M059J (cell line): Measurements from ENCODE around the gene TSPOAP1. TPM values are rescaled to one million over a fixed set of nuclear protein-coding genes. Genes with fewer than 3 reads are reported as not detected.

Experiments
- DNase-seq: peaks from one replicate; pipeline ENCODE4 v3.0.0-alpha.2; 2012; ENCODE audit warnings: low read depth
- total RNA-seq: library from RNA; depleted of rRNA; stranded (reverse); fragments of >200 nt; shearing (Covaris generic); gene quantifications from 2 replicates; pipeline ENCODE4 v1.2.3, GENCODE V29; 2014

The TSPOAP1 gene
- total RNA-seq, 1 experiment from 2014 or later = 0.47 TPM

DNA sequence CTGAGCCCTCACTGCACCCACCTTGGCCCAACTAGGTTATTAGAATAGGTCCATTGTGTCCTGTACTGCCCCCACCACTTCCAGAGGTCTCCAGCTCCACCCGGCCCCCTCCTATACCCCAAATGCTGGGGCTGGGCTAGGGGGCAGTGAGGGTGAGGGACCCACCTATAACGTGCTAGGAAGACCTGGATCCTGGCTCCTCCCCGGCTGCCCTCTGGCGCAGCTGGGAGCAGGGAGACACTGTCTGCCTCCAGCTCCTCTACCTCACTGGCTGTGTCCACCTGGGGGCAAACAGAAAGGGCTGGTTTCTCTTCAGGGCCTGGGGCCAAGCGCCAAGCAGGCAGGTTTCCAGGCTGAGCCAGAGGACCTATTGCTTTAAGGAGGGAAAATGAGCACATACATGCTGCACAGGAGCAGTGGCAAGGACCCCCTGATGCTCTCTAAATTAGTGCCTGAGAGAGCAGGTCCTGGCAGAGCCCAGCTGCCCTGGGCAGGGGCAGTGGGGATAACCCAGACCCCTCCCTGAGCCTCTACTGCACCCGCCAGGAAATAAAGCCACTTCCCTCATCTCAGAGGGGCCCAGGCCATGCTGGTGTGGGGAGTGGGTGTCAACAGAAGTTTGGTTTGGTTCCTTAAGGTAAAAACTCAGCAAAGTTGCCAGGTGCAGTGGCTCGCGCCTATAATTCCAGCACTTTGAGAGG lies 12.2 kb downstream of the TSPOAP1 start:
- no peak for DNase-seq

DNA sequence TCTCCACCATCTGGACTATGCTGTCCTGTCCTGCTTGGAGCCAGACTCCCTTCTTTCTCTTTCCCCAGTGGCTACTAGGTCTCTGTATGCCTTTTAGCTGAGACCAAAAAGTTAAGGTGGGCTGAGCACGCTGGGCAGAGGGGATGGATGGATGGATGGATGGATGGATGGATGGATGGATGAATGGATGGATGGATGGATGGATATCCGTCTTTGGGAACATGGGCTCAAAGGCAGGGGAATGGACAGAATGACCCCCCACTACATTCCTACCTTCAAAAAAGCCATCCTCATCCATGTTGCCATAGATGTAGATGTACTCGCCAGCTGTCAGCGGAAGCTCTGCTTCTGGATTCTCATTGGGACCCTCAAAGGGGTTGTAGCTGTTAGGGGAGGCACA lies 12.8 kb downstream of the TSPOAP1 start:
- no peak for DNase-seq

DNA sequence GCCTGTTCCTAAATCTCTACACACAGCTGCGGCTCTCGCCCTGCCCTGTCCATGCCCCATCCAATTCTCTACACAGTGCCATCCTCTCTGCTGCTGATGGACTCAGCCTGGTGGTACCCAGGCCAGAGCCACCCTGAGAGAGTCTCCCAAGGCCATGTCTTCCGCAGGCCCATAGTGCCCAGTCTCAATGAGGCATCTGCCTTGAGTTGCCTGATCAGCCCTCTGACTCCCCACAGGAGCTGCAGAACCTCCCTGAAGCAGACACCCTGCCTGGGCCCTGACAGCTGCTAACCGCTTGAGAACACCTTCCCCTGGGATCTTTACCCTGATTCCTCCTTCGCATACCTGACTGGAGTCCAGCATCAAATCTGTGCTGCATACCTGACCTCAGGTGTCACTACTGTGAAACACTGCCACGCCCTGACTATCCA lies 13.3 kb downstream of the TSPOAP1 start:
- DNase-seq = no peak

DNA sequence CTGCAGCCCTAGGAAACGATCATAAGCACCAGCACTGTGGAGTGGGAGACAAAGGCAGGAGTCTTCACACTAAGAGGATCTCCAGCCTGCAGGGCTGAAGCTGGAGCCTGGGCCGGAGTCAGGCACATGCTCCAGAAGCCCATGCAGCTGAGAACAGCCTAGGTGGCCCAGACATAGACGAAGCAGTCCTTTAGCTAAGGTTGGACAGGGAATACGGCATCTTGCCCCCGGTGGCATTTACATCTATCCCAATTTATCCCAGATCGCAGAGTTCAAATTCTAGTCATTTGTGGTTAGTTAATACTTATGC lies 13.9 kb downstream of the TSPOAP1 start:
- DNase-seq = no peak

DNA sequence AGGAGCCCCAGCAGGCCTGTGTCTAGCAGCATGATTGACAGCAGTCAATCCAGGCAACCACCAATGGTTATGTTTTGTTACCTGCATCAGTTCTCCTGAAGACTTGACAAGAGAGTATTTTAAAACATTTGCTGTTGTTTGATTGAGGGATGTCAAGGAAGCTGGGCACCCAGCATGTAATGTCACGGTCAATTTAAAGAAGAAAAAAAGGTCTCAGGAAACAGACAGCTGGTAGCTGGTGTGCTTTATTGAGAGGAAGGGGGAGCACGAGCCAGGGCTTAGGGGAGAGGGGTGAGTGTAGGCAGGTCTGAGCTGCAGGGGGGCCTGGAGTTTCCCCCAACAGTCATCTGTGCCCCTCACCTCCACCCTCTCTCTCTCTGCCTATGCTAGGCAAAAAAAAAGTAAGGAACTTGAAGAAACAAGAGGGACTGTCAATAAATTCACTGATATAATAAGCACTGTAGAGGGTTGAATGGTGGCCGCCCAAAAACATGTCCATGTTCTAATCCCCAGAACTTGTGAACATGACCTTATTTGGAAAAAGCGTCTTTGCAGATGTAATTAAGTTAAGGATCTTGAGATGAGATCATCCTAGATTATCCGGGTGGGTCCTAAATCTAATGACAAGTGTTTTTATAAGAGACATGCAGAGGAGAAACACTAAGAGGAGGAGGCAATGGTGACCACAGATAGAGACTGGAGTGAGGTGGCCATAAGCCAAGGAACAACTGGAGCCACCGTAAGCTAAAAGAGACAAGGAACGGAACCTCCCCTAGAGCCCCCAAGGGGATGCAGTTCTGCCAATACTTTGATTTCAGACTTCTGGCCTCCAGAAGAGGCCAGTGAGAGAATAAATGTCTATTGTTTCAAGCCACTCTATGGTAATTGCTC lies 14.5 kb downstream of the TSPOAP1 start:
- DNase-seq = no peak

DNA sequence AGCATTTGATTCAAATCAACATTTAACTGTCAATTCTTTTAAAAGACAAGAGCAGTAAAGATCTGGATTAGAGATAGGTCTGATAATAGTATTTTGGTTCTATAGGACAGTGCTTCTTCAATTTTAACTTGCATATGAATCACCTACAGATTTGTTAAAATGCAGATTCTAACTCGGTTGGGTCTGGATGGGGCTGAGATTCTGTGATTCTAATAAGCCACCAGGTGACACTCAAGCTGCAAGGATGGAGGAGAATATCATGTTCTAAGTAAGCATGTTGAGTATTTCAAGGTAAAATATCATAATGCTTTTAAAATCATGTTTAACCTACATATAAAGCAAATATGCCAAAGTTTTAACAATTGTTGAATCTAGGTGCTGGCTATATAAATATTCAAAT lies 15.8 kb downstream of the TSPOAP1 start:
- DNase-seq = no peak

DNA sequence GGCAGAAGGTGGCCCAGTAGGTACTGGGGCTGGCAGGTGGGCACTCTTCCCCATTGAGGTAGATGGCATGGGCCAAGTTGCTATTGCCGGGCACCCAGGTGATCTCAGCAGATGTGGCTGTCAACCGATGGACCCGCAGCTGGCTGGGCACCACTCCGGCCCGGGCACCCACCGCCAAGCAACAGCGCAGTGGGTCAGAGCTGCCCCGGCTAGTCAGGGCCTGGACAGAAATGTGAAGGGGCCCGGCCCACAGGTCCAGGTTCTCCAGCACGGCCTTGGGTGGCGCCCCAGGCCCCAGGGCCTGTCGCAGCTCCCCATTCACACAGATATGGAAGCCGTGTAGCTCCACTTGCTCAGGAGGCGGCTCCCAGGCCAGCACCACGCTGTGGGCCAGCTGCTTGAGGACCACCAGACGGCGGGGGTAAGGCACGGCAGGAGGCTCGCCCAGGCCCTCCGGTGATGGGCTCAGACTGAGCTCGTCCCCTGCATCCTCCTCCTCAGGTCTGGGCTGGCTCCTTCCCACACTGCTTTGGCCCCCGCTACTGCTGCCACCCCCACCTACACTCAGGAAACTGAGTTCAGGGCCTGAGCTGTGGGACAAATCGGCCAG lies 16.5 kb downstream of the TSPOAP1 start:
- DNase-seq = no peak

DNA sequence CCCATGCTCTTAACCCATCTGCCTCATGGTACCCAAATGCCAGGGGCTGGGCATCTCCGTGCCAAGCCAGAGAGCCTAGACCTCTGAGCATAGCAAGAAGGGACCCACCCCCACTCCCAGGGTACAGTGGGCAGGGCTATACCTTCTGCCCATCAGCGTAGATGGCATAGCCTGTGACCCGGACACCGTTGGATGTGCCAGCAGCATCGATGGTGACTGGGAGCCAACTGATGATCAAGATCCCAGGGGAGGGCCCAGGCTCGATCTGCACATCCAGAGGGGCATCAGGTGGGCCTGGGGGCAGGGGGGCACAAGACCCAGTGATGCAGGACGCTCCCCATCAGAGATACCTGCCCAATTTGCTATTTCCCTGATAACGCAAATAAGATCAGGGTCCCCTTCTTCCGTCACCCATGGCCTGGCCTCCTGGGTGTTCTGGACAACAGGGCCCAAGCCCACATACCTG lies 17.1 kb downstream of the TSPOAP1 start:
- DNase-seq = no peak

DNA sequence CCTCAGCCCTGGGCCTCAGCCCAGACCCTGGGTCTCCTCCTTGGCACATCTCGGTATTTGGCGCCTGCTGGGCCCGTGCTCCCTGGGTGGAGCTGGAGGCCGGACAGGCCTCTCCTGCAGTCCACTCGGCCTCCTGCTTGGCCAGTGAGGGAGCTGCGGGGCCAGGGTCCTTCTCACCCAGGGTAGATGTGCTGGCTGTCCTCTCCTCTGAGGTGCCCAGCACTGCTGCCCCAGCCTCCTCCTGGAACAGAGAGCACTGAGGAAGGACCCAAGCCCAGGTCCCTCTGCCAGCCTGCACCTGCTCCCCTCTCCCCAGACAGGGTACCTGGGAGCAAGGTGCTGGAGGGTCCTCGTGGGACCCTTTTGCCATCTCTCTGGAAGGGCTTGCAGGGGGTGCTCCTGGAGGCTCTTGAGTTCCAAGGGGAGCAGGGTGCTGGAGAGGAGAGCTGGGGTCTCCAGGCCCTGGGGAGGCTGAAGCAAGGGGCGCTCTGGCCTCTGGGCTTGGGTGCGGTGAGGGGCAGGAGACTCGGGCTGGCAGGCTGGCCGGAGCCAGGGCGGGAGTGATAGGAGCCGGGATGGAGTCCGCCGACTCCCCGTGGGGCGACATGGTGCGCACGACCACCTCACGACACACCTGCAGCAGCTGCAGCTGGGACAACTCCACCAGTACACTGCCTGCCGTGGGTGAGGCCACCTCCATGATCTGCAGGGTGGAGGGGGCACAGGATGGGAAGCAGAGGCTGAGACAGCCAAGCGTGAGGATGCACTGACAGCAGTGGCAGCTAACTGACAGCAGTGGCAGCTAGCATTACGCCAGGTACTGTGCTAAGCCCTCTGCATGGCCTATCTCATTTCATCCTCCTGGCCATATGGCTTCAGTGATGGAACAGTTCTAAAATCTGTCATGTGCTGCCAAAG lies 17.8 kb downstream of the TSPOAP1 start:
- no peak for DNase-seq

DNA sequence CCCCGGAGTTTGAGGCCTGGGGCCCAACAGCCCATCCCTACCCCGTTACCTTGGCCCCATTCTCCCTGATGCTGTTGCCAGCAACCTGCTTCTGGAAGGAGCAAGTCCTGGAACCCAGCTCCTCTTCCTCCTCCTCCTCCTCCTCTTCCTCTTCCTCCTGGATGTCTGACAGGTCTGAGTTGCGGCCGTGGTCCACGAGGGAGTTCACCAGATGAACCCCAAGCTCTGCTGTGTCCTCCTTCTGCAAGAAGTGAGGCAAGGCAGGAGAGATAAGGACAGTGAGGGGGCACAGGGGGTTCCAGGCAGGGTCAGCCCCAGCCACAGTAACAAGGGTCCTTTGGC lies 18.7 kb downstream of the TSPOAP1 start:
- DNase-seq = no peak

DNA sequence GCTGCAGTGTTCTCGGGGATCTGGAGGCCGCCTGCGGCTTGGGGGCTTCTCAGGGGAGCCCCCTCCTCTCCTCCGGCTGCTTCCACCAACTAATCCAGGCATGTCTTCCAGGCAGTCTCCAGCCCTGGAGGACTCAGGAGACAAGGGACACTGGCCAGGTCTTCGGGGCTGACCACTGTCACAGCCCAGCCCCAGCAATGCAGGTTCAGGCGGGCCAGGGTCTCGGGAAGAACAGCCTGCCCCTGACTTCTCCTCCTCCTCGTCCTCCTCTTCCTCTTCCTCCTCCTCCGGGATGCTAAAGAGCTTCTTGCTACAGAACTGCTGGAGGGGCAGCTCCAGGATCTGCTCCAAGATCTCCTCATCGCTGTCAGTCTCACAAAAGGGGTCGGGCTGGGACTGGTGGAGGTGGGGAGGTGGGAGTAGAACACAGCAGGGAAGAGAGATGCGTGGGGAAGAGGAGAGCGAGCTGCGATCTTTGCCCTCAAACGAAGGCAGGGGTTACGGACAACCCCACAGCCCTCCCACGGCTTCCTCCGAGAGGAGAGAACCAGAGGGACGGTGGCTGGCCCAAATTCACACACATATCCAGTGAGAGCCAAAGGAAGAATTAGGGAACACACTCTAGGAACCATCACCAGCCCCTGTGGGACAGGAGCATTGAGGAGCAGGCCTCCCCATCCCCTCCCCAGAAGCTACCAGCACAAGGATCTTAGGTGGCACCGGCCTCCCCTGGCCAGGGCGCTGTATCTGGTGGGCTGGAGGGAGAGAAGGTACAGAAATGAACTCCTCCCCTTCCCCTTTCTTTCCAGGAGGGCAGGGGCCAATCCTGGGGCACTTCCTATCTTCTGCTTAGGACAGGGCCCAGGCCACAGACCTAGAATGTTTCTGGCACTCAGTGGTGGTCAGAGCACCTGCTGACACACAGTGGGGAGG lies 19.3 kb downstream of the TSPOAP1 start:
- DNase-seq = no peak

DNA sequence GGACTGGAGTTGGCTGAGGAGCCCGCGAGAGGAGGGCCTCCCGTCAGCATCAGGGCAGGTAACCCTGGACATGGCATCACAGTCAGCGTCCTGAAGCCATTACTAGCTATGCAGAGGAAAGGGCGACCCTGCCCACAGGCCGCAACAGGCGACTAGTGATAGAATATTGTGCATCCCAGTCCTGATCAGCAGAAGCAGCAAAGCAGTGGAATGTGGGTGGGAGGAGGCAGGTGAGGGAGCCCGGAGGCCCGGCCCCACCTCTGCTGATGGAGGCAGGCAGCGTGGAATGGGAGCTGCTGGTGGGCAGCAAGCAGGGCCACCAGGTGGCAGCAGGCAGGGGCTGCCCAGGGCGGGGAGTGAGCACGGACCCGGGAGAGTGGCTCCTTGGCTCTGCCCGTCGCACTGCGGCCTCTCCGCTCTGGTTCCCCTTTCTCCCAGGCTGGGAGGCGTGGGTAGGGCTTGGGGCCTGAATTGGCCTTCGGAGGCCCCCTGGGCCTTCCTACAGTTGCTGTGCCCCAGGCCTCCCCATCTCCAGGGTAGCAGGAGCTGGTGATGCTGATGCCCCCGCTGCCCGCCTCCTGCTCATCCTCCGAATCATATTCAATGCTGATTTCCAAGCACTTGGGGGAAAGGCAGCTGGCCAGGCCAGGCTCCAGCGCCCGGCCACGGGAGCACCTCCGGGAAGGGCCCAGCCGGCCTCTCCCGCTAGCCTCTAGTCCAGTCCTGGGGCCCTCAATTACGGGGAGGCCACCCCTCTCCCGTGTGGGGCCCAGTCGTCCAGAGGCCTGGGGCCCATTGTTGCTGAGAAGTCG lies 20.2 kb downstream of the TSPOAP1 start:
- DNase-seq = no peak

DNA sequence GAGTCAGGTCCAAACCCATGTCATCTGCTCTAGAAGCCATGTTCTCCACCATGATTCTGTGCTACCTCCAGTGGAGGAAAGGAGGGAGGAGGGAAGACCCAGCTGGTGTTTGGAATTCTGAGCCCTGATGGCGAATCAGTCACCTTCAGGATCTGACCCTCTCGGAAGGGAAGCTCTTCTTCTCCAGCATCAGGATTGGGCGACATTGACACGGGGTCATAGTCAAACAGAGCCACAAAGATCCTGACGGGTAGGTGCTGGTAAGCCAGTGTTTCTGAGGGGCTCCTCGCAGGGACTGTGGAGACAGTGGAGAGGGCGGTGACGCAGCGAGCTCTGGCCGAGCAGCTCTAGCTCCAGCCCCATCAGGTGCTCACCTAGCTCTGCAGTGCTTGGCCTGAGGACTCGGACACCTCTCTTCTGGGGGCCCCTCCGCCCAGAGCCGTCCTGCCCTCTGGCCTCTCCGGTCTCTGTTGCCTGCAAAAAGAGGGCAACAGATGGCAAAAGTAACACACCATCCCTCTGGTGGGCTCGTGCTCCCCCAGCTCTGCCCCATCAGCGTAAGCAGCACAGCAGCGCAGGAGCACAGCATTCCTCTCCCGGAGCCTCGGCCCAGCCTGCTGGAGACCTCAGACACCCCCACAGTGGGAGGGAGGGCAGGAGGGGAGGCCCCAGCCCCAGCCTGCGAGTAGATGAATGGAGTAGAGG lies 21.0 kb downstream of the TSPOAP1 start:
- no peak for DNase-seq

DNA sequence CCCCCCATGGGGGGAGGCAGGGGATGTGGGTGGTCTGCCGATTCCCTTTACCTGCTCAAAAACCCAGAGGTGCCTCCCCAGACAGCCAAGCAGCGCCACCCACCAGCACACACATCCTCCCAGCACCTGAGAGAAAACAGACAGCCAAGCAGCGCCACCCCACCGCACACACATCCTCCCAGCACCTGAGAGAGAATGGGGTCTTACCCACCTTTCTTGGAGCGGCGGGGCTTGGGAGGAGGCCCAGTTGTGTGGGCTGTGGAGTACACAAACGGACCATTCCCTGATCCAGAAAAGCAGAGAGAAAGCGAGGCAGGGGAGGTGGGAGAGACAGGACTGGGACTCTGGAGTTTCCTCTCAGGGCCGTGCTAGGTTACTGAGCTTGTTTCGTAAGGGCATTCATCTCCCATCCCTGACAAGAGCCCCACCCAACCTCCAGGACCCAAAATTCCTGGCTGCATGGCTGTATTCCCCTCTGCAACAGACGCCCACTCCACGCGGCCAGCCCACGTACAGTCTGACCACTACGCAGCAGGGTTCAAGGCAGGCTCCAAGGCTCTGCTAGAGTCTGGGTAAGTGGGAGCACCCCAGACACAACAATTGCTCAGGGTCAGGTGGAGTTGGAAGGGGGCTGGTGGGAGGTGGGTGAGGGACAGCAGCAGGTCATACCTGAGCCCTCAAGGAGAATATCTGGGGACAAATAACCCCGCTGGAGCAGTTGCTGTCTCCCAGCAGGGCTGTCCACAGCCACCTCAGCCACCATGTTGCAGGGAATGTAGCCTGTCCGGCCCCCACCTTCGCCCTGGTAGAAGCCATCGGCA lies 22.3 kb downstream of the TSPOAP1 start:
- DNase-seq = no peak

DNA sequence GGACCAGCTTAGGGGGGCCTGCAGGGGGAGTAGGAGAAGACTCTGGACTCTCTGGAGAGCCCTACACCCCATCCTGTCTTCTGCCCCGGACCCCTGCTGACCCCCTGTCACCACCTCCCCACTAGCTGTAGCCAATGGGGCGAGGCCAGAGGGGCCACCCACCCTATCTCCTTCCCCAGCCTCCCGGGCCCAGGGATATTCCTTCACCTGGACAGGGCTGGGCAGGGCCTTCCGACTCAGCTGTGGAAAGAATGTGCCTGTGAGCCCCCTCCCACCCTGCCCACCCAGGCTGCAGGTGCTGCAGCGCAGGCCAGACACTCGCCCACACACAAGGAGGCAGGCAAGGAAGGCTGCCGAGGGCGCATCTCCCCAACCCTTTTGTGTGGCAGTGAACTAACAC lies 23.0 kb downstream of the TSPOAP1 start:
- no peak for DNase-seq

DNA sequence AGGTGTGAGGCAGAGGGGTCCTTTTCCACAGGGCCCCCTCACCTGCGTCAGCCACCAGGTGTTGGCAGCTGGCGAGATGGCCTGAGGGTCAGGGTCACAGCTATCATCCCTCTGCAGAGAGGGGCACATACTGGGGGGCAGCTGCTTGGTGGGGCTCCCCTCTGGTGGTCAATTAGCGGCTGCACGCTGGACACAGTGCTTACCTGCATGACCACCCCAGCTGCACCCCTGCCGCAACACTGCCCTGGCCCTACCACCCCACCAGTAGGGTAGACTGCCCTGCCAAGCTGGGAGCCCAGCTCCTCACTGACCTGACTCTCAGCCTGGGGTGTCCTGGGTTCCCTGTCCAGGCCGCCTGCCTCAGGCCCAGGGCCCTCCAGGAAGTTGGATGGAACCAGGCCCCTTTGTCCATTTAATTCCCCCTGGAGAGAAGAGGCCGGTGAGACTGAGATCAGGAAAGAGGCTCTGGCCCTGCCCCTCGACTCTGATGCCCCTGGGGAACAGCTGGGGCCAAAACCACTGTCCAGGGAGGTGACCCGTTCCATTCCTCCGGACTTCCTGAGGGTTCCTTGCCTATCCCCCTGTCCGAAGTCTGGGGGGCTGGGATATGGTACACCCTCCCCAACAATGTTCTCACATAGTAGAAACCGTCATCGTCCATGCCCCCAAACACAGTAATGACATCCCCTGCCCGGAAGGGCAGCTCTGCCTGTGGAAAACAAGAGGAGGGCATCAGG lies 23.7 kb downstream of the TSPOAP1 start:
- no peak for DNase-seq

DNA sequence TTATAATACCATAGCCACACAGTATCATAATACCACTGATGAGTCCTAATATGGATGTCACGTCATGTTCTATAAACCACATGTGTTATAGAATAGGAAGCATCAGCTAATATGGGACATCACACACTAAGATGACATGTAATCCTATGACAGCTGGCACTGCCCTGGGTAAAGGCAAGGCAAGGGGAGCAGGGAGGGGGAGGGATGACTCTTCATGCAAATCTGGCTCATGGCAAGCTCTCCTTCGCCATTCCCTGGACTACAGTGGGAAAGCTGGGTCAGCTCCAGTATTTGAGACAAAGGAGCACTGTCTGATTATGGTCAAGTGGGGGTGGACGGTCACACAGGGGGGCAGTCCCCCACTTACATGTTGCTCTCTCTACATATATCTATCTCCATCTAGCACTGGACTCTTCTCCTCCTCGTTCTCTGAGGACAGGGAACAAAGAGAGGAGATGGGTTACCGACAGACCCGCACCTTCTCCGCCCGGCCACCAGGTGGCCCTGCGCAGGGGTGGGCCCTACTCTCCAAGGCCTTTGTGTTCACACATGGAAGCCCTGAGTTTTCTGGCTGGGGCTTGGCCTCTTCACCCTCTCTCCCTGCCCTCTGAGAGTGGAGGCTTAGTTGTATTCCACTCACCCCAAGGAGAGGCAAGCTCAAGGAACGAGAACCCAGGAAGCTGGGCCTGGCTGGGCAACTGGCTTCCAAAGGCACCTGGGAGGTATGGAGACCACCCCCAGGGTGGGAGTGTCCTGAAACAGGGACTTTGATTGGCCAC lies 24.4 kb downstream of the TSPOAP1 start:
- peak; percentile 35 for DNase-seq
